GM19372 (cell line): ENCODE measurements around the gene GSKIP.
"Not testable (repeated sequence)": the region's sequence is repeated elsewhere in the genome, so short reads cannot be mapped to it uniquely, and the experiment has no call there.

Source experiments
- ATAC-seq: cut with Tn5 transposase; IDR thresholded peaks from one replicate; pipeline ENCODE4 v1.9.1; 2021; ENCODE audit warnings: mild to moderate bottlenecking, low read depth, moderate library complexity; ENCODE audit not compliant: unreplicated experiment

GSKIP gene

GRCh38 chr14:96362965-96363750, at the start of gene GSKIP, which contains the start of gene ATG2B:
Gene GSKIP (plus strand): TSS chr14:96363526. CDS start chr14:96382248, 18,722 bp downstream.
Gene ATG2B (minus strand): TSS chr14:96363341. CDS start chr14:96362976, 365 bp downstream.
- ATAC-seq, result peak; percentile 63

GRCh38 chr14:96316087-96316486, 47.2 kb upstream of the GSKIP start:
- ATAC-seq, result no peak

- no peak for ATAC-seq
Measured at GRCh38 chr14:96318836-96319235, 44.5 kb upstream of the GSKIP start.

- no peak for ATAC-seq
Measured at GRCh38 chr14:96320605-96321004, 42.7 kb upstream of the GSKIP start.

GRCh38 chr14:96324219-96324618, 39.1 kb upstream of the GSKIP start:
- no peak for ATAC-seq

- ATAC-seq, result no peak
Measured at GRCh38 chr14:96338551-96338950, 24.8 kb upstream of the GSKIP start.

GRCh38 chr14:96341323-96341722, 22.0 kb upstream of the GSKIP start:
- ATAC-seq, result no peak

GRCh38 chr14:96345669-96346068, 17.7 kb upstream of the GSKIP start:
- no peak for ATAC-seq

GRCh38 chr14:96347957-96348356, 15.4 kb upstream of the GSKIP start:
- not testable (repeated sequence) for ATAC-seq

GRCh38 chr14:96349286-96350075, 13.8 kb upstream of the GSKIP start:
- no peak for ATAC-seq

GRCh38 chr14:96351986-96352385, 11.3 kb upstream of the GSKIP start:
- no peak for ATAC-seq

- ATAC-seq, result no peak
Measured at GRCh38 chr14:96352708-96353107, 10.6 kb upstream of the GSKIP start.

- no peak for ATAC-seq
Measured at GRCh38 chr14:96354246-96354645, 9.1 kb upstream of the GSKIP start.

- ATAC-seq, result no peak
Measured at GRCh38 chr14:96357216-96357615, 6.1 kb upstream of the GSKIP start.

- ATAC-seq, result no peak
Measured at GRCh38 chr14:96359959-96360358, 3.4 kb upstream of the GSKIP start.

GRCh38 chr14:96362071-96362964, 1.0 kb upstream of the GSKIP start:
- ATAC-seq, result peak; percentile 9

GRCh38 chr14:96363751-96364336, 518 bp downstream of the GSKIP start:
- peak; percentile 25 for ATAC-seq

- ATAC-seq, result no peak
Measured at GRCh38 chr14:96364962-96365361, 1.6 kb downstream of the GSKIP start.

- ATAC-seq, result no peak
Measured at GRCh38 chr14:96368534-96368933, 5.2 kb downstream of the GSKIP start.

GRCh38 chr14:96370528-96370927, 7.2 kb downstream of the GSKIP start:
- ATAC-seq, result no peak
